Hematopoietic multipotent progenitor cell treated with erythropoietin and hydrocortisone succinate and interleukin-3 and kit ligand, for 6 days (in vitro differentiated cells): ENCODE measurements around the gene CCDC154.
"Not testable (repeated sequence)": the region's sequence is repeated elsewhere in the genome, so short reads cannot be mapped to it uniquely, and the experiment has no call there.

ENCODE experiments used
- DNase-seq: peaks from one replicate; pipeline ENCODE4 v3.0.0-alpha.2; 2015

Gene CCDC154

DNA sequence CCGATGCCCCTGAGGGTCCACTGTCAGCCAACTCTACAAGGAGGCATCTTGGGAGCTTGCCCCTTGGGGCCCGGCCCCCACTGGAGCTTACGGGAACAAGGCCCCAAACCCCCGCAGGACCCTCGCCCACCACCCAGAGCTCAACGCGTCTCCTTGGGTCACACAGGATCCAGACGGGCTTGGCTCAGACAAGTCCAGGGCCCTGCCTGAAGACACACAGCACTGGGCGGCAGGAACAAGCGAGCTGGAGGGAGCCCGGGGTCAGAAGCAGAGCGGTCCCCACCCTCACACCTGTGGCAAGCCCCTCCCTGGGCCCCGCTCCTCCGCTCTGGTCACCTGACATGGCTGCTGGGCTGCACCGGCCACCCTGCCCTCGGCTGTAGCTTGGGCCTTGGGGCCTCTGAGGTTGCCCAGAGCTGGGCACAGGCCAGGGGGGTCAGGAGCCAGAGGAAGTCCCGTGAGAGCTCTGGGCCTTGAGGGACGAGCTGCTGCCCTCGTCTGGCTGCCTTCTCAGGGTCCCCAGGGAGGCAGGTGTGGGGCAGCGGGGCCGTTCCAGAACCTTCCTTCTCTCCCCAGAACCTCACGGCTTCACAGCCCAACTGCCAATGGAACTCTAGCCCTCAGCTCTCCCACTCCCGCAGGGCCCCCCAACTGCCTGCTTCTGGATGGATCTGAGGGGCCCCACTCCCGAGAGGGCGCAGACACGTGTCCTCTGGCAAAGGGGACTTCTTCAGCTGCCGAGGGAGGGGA, at the start of gene CCDC154:
TSS of gene CCDC154 (minus strand) at position 577 of the 750 bp plus-strand sequence. CDS start at position 343, 234 bp downstream.
- no peak for DNase-seq

DNA sequence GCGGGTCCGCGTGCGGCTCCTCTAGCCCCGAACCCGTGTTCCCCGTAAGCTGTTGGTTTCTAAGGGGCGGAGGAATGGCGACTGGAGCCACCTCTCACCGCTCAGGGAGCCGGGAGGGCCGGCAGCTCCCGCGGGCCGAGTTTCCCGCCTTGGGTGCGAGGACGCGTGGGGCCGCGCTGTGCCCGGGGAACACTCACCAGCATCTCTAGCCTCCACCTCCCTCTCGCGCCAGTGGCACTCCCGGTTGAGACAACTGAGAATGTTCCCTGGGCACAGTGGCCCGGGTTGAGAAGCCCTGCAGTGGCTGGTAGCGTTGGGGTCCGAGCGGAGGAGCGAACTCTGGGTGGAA, 49.4 kb upstream of the CCDC154 start:
- peak; percentile 47 for DNase-seq

DNA sequence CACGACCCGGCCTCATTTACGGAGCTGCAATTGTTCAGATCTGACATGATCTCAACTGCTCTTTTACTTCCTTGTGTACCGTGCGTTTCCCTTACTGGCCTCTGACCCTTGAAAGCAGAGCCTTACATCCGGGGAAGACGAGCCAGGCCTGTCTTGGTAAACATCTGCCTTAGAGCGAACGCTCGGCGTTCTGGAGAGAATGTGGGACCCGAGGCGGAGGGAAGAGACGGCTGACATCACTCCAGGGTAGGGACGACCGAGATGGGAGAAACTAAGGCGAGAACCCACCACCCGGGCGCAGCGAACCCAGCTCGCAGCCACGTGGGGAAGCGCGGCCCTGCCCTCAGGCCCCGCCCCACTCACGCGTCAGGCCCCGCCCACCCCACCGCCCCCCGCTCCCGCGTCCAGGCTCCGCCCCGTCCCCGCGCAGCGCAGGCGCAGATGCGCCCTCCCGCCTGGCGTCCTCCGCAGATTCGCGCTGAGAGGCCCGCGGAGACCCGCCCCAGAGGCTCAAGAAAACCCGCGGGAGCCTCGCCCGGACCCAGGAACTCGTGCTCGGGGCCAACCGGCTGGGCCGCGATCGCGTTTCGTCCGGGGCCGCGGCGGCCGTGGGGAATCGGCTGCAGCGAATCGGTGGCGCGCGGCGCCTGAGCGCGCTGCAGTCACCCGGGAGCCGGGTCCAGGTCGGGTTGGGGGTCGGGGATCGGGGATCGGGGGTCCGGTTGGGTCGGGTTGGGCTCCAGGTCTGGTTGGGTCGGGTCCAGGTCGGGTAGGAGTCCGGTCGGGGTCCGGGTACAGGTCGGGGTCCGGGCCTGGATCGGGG, 48.8 kb upstream of the CCDC154 start, which contains the start of gene TELO2:
TSS of gene TELO2 (plus strand) at position 438 of the 823 bp plus-strand sequence. CDS start 922 bp downstream, outside the sequence.
- DNase-seq: peak; percentile 88

DNA sequence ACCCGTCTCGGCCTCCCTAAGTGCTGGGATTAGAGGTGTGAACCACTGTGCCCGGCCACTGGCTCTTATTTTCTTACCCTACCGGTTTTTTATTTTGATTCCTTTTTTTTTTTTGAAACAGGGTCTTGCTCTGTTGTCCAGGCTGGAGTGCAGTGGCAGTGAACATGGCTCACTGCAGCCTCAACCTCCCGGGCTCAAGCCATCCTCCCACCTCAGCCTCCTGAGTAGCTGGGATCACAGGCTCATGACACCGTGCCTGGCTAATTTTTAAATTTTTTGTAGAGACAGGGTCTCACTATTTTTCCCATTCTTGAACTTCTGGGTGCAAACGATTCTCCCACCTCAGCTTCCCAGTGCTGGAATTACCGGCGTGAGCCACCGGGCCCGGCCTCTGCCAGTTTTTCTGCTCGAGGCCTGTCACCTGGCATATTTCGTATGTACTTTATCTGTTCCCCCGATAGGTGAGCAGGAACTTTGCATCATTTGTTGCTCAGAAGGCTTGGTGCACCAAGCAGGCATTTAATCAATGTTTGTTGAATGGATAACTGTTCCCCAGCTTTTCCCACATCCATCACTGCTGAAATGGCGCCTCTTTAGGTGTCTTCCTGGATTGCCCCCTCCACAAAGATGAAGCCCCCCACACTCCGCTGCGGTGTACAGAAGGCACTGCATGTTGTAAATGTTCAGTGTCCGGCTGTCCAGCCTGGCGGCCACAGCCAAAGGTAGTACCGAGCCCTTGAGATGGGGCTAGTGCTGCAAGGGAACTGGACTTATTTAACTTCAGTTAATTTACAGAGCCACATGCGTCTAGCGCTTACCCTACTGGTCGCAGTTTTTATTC, 47.9 kb upstream of the CCDC154 start:
- DNase-seq: no peak

- DNase-seq: no peak
Observed at GRCh38 chr16:1491327-1491726, 47.0 kb upstream of the CCDC154 start.

- no peak for DNase-seq
Observed at GRCh38 chr16:1489077-1489476, 44.7 kb upstream of the CCDC154 start.

DNA sequence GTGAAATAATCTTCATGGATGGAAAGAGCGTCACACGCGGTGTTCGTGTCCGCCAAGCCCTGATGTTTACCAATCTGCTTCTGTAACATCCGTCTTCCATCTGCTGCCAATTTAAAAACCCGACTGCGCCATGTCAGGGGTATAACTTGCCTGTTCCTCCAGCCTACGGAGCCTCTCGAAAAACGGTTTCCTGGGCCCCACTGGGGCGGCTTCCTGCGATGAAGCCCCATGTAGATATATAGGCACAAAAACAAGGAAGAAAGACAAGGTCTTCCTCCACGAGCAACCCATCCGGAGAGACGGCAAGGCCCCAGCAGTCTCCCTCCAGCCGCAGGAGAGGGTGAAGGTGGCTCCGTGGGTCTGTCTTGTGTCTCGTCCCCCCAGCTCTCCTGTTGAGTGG, 44.3 kb upstream of the CCDC154 start, which contains the start of gene PTX4:
TSS of gene PTX4 (minus strand) at position 326 of the 400 bp plus-strand sequence. CDS start at position 291, 35 bp downstream.
- no peak for DNase-seq

DNA sequence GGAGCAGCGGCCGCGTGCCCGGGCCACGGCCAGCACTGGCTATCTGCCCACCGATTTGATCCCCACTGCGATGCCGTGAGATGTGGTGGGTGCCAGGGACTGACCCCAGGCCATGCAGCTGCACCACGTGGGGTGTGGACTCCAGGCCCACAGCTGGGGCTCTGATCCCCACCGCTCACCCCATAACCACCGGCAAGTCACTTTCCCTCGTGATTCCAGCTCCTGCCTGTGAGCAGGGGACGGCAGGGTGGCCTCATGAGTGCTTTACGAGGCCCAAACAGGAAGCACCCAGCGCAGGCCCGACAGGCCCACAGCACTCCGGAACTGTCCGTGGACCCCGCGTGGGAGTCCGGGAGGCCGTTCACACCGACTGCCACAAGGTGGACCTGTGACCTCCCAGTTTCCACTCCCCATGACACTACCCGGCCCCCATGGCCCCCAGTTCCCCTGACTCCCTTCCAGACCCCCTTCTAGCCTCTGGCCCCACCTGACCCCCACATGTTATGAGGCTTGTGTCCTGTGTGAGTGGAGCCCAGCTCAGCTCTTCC, 43.8 kb upstream of the CCDC154 start:
- no peak for DNase-seq

DNA sequence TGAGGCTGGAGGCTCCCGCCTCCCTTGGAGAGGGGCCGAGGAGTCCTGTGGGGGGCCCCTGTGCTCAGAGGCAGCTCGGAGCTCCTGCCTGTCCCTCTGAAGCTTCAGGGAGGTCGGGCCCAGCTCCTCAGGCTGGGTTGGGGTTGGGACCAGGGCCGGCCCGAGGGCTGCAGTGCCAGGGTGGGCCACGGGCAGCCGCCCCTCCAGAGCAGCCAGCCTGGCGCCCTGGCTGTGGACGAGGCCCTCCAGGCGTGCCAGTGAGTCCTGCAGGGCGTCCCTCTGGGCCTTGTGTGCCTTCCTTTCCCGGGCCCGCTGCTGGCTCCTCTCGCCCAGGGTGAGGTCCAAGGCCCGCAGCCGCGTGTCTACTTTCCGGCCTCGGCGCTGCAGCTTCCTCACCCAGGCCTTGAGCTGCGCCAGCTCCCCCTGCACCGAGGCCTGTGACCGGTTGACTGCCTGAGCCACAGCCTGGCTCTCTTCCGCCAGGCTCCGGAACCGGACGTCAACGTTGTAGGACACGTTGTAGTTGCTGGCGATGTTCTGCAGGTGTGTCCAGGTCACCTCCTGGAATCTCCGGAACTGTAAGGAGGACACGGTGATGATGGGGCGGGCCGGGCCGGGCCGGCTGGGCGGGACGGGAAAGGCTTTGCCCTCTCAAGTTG, 43.2 kb upstream of the CCDC154 start:
- no peak for DNase-seq

- DNase-seq: no peak
Observed at GRCh38 chr16:1486551-1487390, 42.4 kb upstream of the CCDC154 start.

DNA sequence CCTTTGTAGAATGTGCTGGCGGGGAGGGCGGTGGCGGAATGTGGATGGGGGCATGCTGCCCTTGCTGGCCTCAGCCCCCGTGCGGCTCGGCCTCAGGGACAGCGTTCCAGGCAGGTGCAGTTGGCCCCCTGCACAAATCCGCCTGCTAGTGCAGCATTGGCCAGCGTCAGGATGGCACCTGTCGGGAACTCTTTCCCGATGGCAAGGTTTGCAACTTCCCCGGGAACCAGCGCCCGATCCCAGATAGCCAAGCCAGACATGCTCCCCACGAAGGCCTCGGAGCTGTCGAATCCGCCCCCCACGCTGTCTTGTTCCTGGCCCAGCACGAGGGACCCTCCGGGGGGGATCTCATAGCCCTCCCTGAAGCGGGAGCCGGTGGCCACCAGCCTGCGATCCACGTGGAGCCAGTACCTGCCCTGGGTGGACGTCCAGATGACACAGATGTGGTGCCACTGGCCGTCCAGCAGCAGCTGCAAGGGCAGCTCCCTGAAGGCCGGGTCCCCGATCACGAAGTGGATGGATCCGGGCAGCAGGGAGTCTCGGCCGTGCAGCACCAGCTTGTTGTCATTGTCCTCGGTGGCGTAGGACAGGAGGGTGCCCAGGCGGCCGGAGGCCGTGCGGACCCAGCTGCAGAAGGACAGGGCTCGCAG, 41.6 kb upstream of the CCDC154 start:
- DNase-seq: no peak

DNA sequence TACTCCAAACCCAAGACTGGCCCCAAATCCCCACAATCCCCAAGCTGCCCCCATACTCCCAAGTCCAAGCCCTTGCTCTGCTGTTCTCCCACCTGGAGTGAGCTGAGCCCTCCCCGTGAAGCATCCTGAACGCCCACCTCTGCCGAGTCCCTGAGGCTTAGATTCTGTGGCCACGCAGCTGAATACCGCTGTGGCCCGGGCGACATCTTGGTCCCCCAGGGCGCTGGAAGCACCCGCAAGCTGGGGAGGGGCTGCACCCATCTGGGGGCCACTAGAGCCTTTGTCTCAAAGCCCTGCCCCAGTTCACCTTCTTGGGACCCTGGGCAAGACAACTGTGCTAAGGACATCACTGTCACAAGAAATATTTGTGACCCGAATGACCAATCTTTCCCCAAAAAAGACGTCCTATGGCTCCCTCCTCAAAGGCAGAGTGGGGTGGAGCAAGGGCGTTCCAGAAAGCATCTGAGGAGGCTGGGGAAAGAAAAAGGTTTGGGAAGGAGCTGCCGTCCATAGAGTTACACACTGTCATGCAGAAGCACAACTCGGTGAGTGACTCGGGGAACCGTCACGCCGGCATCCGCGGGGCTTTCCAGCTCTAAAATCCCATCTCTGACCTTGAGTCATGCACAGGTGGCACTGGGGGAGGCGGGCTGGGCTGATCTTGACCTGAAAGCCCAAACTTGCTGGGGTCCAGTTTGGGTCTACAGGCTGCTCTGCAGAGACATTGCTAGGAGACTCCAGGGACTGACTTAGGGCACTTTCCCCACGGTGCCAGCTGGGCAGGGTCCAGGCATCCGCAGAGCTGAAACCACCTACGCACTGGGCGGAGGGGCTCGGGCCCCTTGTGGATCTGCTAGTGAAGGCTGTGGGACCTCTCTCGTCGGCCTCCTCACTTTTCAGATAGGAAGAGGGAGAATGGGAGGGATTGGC, 37.8 kb upstream of the CCDC154 start:
- DNase-seq: no peak

GRCh38 chr16:1478937-1479336, 34.6 kb upstream of the CCDC154 start:
- not testable (repeated sequence) for DNase-seq

DNA sequence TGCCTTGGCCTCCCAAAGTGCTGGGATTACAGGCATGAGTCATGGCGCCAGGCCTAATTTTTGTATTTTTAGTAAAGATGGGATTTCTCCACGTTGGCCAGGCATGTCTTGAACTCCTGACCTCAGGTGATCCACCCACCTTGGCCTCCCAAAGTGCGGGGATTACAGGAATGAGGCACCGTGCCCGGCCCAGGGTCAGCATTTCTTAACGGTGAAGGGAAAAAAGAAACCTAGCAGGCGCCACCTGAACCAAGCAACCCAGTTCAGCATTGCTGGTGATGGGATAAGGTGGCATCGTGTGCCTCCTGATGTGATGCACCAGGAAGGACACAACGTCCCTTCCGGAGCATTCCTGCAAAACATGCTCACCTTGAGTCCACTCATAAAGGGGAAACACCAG, 32.7 kb upstream of the CCDC154 start:
- no peak for DNase-seq

DNA sequence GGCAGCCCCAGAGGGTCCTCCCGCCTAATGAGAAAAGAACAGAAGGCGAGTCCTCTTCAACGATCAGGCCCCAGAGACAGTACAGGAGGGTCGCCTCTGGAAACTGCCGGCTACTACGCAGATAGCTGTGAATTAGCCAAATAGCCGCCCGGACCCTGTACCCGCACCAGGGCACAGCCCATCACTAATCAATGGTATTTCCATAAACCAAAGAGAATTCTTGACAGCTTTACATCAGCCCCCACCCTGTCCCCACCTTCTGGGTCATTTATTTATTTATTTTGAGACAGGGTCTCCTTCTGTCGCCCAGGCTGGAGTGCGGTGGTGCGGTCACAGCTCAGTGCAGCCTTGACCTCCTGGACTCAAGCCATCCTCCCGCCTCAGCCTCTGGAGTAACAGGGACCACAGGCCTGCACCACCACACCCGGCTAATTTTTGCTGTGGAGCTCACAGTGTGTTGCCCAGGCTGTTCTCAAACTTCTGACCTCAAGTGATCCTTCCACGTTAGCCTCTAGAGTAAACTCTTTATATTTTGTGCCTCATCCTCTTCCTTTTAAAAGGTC, 31.3 kb upstream of the CCDC154 start:
- no peak for DNase-seq

DNA sequence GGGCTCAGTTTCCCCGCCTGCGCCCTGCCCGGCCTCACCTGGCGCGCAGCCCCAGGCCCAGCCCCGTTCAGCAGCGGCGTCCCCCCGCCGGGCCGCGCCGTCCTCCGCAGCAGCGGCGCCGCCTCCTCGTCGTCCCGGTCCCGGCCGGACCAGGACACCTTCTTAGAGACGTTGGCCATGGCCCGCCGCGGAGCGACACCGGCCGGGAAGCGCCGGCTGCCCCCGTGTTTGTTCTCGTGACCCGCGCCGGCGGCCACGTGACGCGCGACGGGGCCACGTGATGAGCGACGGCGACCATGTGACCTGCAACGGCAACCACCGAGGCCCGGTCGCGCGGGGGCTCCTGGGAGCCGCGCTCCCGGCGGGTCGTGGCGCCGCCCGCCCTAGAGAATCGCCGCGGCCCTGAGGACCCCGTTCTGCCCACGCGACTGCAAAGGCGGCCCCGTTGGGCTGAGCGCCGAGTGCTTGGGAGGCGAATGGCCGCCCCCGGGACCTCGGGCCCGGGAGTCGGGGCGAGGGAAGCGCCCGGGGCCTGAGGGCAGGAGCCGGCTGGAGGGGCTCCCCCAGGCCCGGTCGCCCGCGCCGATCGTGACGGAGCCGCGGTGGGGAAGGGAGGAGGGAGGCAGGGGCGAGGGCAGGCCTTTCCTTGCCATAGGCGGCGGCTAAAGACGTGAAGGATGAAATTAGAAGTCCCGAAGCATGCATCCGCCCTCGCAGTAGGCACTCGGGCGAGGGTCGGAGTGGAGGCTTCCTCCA, 30.6 kb upstream of the CCDC154 start, which contains the start of gene CLCN7:
TSS of gene CLCN7 (minus strand) at position 233 of the 756 bp plus-strand sequence. CDS start at position 179, 54 bp downstream.
- DNase-seq: peak; percentile 91

DNA sequence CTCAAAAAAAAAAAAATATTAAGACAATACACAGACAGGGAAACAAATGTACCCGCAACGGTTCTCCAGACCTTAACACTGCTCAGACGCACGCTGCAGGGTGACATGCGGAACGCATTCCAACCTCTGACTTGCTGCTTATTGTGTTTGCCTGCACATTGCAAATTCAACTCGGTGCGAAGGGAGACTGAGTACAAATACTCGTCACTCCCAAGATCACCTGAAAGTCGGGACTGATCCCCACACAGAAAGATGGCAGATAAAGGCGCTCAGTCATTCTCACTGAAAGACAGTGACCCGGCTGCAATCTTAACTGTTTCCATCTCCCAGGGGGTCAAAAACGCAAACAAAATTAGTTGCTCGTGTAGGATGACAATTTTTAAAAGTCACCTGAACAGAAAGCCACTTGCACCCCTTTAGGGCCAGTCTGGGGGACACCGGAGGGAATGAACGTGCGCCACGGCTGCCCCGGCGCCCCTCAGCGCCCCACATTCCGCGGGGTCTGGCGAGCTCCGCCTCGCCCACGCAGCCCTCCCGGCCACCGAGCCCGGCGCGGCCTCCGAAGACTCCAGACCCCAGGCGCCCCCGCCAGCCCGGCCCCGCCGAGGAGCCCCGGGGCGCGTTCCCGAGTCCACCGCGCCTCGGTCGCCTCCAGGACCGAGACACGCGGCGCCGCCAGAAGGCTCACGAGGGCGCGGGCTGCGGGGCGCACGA, 29.9 kb upstream of the CCDC154 start:
- DNase-seq: peak; percentile 56
